Measurements from ENCODE around the gene ANKRD24.
"Not testable (repeated sequence)": the region's sequence is repeated elsewhere in the genome, so short reads cannot be mapped to it uniquely, and the experiment has no call there.

ANKRD24 gene

DNA sequence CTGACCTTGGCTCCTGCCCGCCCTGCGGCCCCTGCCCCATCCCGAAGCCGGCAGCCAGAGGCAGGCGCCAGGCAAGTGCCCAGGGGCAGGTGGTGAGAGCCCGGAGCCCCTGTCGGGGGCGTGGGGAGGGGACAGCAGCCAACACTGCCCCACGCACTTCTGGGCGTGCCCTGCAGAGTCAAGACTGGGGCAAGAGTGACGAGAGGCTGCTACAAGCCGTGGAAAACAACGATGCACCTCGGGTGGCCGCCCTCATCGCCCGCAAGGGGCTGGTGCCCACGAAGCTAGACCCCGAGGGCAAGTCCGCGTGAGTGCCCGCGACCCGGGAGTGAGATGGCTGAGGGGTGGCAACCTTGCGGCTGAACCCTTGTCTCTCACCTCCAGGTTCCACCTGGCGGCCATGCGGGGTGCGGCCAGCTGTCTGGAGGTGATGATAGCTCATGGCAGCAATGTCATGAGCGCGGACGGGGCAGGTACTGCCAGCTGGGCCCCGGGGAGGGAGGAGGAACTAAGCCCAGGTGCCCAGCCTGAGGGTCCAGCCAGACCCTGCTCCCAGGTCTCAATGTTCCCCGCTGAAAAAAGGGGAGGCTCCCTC lies 17.3 kb downstream of the ANKRD24 start:
- DNase-seq, result no peak

- no peak for DNase-seq
These were observed 18.6 kb downstream of the ANKRD24 start for GRCh38 chr19:4200940-4201542.

GRCh38 chr19:4201798-4202197 lies 19.3 kb downstream of the ANKRD24 start:
- no peak for DNase-seq

DNA sequence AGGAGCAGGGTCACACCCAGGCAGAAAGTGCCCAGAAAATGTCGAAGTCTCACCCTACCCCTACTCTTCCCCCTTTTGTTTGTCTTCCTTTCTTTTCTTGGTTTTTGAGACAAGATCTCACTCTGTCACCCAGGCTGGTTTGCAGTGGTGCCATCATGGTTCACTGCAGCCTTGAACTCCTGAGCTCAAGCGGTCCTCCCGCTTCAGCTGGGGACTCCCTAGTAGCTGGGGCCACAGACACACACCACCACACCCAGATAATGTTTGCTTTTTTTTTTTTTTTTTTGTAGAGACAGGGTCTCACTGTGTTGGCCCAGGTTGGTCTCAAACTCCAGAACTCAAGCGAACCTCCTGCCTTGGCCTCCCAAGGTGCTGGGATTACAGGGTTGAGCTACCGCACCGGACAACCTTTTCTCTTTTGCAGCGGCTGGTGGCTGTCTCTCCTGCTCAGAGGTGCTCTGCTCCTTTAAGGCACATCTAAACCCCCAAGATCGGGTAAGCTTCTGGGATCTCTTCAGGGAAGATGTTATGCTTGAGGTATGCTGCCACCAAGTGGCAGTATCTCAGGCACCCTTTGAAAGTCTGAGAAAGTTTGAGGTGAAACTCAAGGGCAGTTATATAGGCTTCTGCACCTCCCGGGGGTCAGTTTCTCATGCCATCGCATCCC lies 24.5 kb downstream of the ANKRD24 start:
- DNase-seq, result no peak

GRCh38 chr19:4208385-4209094 lies 26.1 kb downstream of the ANKRD24 start:
- no peak for DNase-seq

- DNase-seq, result no peak
These were observed 27.8 kb downstream of the ANKRD24 start for GRCh38 chr19:4210166-4210731.

DNA sequence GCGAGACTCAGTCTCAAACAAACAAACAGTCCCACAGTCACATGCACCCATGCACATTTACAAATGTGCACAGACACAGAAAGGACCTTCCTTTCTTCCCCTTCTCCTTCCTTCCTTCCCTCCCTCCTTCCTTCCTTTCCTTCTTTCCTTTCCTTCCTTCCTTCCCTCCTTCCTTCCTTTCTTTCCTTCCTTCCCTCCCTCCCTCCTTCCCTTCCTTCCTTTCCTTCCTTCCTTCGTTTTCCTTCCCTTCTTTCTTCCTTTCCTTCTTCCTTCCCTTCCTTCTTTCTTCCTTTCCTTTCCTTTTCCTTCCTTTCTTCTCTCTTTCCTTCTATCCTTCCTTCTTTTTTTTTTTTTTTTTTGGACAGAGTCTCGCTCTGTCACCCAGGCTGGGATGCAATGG lies 30.6 kb downstream of the ANKRD24 start:
- no peak for DNase-seq

GRCh38 chr19:4215807-4216206 lies 33.3 kb downstream of the ANKRD24 start:
- DNase-seq, result no peak

DNA sequence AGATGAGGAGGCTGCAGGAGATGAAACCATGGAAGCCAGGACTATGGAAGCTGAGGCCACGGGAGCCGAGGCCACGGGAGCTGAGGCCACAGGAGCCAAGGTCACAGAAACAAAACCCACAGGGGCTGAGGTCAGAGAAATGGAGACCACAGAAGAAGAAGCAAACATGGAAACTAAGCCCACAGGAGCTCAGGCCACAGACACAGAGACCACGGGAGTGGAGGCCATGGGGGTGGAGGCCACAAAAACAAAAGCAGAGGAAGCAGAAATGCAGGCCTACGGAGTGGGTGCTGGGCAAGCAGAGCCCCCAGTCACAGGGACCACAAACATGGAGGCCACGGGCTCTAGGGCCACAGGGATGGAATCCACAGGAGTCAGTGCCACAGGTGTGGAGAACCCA lies 34.4 kb downstream of the ANKRD24 start:
- no peak for DNase-seq

GRCh38 chr19:4217429-4218264 lies 35.2 kb downstream of the ANKRD24 start:
- DNase-seq, result no peak

GRCh38 chr19:4218523-4218922 lies 36.0 kb downstream of the ANKRD24 start:
- DNase-seq, result not testable (repeated sequence)

DNA sequence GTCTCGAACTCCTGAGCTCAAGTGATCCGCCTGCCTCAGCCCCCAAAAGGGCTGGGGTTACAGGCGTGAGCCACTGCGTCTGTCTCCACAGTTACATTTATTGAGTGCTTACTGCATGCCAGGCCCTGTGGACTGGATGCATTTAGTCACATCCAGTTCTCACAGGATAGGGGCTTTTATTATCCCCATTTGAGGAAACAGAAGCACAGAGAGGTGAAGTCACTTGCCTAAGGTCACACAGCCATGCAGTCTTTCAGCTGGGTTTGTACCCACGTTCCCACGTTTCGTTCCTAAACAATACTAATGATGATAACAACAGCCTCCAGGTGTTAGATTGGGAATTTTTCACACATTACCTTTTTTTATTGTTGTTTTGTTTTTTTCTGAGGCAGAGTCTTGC lies 37.7 kb downstream of the ANKRD24 start:
- DNase-seq, result no peak

DNA sequence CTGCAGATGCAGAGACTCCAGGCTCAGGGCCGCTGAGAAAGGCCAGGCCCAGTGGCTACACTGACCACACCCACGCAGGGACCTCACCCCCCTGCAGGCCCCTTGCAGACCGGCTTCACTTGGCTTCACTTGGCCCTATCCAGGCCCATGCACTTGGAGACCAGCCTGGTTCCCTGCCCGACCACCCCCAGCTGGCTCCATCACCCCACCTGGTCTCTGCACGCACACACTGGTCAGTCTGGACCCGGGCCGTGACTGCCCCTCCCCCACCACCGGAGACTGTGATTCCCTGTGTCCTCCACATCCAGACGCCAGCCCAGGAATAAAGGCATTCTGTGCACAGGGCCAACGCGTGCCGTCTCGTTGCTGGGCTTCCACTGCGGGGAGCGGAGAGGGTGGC lies 42.0 kb downstream of the ANKRD24 start:
- DNase-seq, result no peak

GRCh38 chr19:4225885-4226284 lies 43.4 kb downstream of the ANKRD24 start:
- DNase-seq, result no peak

- DNase-seq, result no peak
These were observed 45.3 kb downstream of the ANKRD24 start for GRCh38 chr19:4227771-4228170.

DNA sequence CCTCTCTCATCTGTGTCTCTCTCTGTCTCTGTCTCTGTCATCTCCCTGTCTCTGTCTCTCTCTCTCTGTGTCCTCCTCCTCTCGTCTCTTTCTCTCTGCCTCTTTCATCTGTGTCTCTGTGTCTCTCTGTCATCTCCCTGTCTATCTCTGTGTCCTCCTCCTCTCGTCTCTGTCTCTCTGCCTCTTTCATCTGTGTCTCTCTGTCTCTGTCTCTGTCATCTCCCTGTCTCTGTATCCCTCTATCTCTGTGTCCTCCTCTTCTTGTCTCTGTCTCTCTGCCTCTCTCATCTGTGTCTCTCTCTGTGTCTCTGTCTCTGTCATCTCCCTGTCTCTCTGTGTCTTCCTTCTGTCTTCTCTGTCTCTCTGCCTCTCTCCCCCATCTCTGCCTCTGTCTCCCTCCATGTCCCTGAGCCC lies 46.3 kb downstream of the ANKRD24 start:
- DNase-seq, result no peak

DNA sequence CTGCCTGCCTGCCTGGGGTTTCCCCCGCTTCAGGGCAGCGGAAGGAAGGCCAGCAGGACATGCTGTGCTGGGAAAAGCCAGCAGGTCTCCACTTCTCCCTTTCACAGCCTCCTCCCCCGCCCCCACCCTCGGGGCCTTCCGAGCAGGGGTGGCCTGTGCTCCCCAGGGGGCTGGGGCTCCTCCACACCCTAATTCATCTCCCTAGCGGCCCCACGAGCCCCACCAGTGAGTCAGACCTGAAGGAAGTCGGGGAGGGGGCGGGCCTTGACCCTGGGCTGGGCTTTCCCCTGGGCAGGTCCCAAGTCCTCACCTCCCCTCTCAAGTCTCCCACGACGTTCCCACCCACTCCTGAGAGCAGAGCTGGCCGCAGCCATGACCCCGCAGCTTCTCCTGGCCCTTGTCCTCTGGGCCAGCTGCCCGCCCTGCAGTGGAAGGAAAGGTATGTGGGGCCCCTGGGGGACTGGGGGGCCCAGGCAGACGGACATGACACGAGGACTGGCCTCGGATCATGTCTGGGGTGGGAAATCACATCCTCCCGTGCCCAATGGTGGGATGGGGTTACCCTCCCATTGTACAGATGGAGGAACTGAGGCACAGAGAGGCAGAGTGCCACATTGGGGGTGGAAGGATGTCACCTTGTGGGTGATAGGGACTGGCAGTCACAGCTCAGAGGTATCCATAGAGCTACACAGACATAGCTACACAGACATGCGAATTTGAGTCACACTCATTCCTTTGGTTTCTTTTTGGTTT lies 46.9 kb downstream of the ANKRD24 start, which contains the start of gene EBI3:
Gene EBI3, plus strand, starts transcription at position 345 of the 753 bp plus-strand sequence. Its CDS starts 28 bp downstream, at position 373.
- DNase-seq, result no peak

DNA sequence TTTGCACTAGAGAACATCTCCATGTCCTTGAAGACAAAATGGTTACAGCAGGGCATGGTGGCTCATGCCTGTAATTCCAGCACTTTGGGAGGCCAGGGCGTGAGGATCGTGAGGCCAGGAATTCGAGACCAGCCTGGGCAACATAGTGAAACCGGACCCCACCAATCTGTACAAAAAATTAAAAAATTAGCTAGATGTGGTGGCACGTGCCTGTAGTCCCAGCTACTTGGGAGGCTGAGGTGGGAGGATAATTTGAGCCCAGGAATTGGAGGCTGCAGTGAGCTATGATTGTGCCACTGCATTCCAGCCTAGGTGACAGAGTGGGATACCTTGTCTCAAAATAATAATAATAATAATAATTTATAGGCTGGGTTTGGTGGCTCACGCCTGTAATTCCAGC lies 47.7 kb downstream of the ANKRD24 start:
- DNase-seq, result not testable (repeated sequence)

GRCh38 chr19:4231521-4231920 lies 49.0 kb downstream of the ANKRD24 start:
- DNase-seq, result not testable (repeated sequence)

DNA sequence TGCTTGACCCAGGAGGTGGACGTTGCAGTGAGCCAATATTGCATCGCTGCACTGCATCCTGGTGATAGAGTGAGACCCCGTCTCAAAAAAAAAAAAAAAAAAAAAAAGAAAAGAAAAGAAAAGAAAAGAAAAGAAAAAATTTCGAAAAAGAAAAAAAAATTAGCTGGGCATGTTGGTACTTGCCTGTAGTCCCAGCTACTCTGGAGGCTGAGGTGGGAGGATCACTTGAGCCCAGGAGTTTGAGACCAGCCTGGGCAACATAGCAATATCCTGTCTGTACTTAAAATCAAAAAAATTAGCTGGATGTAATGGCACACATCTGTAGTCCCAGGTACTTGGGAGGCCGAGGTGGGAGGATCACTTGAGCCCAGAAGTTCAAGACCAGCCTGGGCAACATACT lies 49.6 kb downstream of the ANKRD24 start:
- not testable (repeated sequence) for DNase-seq

- DNase-seq, result no peak
These were observed 50.3 kb downstream of the ANKRD24 start for GRCh38 chr19:4232614-4233281.
